KBM-7 (cell line): ENCODE measurements around the gene HM13.
"Not testable (repeated sequence)": the region's sequence is repeated elsewhere in the genome, so short reads cannot be mapped to it uniquely, and the experiment has no call there.

ENCODE experiments used
- DNase-seq: peaks from one replicate; pipeline ENCODE4 v3.0.0-alpha.2; 2015
- in situ Hi-C: fragments of 300-500 bp; cut with MboI; formaldehyde crosslinking; loops from 2 replicates; pipeline ENCODE4 v1.14.3; 2020; ENCODE audit warnings: low sequenced_read_pairs, low pct_unique_long_range_greater_than_20kb, mixed read lengths

HM13 gene

DNA sequence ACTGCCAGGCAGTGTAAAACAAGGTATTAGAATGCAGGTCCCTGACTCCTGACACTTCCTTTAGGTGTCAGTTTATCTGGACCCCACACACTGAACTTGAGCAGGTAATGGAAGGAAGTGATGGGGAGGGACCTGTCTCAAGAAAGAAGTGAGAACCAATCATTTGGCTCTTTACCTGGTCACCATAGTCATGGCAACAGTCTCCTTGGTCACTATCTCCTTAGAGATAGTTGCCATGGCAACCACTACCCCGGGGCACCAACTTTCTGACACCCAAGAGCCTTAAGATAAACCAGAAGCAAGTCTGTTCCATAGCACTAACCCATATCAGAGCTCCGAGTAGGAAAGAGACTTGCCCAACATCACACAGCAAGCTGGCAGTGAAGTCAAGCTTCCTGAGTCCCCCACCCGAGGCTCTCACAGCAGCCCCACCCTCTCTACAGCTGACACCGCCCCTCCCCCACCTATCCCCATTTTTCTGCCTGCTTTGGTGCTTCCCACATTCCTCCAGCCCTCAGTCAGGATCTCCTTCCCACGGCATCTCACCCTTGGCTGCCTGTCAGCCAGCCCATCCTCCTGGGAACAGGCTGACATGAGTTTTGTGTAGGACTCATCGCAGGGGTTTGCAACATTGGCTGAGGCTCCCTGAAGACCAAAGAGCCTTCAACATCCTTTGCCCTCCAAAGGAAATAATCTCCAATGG, 16.3 kb upstream of the HM13 start:
- in situ Hi-C loops, result no loop called here
- no peak for DNase-seq

DNA sequence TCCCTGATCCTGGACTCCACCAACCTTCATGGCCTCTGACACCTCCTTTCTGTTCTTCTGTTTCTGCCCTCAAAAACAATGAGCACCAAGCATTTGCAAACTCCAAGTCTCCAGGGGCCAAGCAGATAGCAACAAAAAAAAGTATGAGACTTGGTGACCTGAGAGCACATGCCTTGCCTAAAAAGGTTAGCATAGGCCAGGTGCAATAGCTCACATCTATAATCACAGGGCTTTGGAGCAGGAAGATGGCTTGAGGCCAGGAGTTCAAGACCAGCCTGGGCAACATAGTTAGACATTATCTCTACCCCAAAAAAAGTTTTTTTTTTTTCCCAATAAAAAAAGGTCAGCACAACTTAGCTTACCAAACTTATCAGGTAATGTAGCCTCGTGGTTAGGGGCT, 13.7 kb upstream of the HM13 start:
- in situ Hi-C loops, result no loop called here
- no peak for DNase-seq

- peak; percentile 78 for DNase-seq
- in situ Hi-C loops, result not testable (repeated sequence)
Measured at GRCh38 chr20:31502884-31503673, 11.2 kb upstream of the HM13 start.

DNA sequence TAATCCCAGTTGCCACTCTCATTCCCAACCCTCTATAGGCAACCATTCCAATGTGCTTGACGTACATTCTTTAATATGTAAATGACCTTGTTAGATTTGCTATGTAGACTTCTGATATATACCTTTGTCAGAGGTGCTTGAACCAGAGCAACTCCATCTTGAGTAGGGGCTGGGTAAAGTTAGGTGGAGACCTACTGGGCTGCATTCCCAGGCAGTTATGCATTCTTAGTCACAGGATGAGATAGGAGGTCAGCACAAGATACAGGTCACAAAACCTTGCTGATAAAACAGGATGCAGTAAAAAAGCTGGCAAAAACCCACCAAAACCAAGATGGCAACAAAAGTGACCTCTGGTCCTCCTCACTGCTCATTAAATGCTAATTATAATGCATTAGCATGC, 8.3 kb upstream of the HM13 start:
- in situ Hi-C loops, result no loop called here
- no peak for DNase-seq

GRCh38 chr20:31508517-31509244, 5.6 kb upstream of the HM13 start:
- in situ Hi-C loops, result no loop called here

GRCh38 chr20:31515072-31515774, 981 bp downstream of the HM13 start:
- no peak for DNase-seq
- in situ Hi-C loops, result no loop called here

More at GRCh38 chr20:31508517-31509244, 5.6 kb upstream of the HM13 start:
- no peak for DNase-seq

- DNase-seq, result peak; percentile 49
Measured at GRCh38 chr20:31515775-31516107, 1.5 kb downstream of the HM13 start.

DNA sequence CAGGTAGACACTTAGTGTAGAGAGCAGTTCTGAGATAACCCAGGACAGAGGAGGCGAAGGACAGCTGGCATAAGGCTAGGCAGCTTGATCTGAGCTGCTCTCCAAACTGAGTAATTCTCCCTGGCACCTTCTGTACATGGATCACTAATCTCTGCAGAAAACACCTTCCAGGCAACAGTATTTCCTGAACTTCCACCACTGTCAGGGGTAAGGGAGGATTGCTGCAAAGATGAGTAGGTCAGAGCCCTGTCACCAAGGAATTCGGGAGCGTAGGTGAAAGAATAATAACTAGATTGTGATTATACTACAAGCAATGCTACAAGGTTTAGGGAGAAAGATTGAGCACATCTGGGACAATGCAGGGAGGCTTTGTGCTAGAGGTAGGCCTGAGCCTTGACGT, 1.9 kb downstream of the HM13 start:
- no peak for DNase-seq
- in situ Hi-C loops, result no loop called here

More at GRCh38 chr20:31515775-31516107, 1.5 kb downstream of the HM13 start:
- in situ Hi-C loops, result no loop called here

DNA sequence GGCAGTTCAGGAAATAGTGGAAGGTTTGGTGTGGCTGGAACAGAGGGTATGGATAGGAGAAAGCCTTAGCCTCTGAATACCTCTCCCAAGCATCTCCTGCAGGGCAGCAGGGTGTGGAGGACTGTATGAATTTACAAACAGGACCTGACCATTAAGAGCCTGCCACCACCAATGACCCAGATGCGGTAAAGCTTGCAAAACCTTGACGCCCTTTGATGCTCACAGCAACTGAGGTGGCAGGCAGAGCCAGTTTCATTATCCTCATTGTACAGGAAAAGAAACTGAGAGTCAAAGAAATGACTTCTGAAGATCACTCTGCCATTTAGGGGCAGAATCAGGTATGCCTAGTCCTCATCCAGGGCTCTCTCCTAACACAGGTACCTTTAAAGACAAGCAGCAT, 2.4 kb downstream of the HM13 start:
- in situ Hi-C loops, result no loop called here
- DNase-seq, result no peak

- peak; percentile 52 for DNase-seq
- in situ Hi-C loops, result no loop called here
Measured at GRCh38 chr20:31517373-31517772, 3.1 kb downstream of the HM13 start.

DNA sequence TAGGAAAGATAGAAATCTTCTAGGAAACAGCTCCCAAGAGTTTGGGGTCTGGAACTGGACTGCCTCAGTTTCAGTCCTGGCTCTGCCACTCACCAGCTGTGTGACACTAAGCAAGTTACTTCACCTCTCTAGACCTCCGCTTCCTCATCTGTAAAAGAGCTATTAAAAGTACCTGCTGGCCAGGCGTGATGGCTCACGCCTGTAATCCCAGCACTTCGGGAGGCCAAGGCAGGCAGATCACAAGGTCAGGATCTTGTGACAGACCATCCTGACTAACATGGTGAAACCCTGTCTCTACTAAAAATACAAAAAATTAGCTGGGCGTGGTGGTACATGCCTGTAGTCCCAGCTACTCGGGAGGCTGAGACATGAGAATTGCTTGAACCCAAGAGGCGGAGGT, 7.0 kb downstream of the HM13 start:
- DNase-seq, in situ Hi-C loops: not testable (repeated sequence)

DNA sequence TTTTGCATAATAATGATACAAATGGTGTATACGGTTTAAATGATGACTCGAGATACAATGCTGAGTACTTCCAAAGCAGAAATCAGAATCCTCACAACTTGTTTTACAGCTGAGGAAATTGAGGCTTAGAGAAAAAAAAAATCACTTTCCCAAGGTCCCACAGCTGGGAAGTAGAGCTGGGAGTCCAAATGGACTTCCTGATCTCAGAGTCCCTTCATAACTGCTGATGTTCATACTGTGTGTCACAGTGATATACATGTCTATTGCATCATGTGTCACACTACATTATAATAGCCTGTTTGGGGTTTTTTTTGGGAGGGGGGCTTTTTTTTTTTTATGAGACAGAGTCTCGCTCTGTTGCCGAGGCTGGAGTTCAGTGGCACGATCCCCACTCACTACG, 8.5 kb downstream of the HM13 start:
- in situ Hi-C loops, result no loop called here
- DNase-seq, result no peak

DNA sequence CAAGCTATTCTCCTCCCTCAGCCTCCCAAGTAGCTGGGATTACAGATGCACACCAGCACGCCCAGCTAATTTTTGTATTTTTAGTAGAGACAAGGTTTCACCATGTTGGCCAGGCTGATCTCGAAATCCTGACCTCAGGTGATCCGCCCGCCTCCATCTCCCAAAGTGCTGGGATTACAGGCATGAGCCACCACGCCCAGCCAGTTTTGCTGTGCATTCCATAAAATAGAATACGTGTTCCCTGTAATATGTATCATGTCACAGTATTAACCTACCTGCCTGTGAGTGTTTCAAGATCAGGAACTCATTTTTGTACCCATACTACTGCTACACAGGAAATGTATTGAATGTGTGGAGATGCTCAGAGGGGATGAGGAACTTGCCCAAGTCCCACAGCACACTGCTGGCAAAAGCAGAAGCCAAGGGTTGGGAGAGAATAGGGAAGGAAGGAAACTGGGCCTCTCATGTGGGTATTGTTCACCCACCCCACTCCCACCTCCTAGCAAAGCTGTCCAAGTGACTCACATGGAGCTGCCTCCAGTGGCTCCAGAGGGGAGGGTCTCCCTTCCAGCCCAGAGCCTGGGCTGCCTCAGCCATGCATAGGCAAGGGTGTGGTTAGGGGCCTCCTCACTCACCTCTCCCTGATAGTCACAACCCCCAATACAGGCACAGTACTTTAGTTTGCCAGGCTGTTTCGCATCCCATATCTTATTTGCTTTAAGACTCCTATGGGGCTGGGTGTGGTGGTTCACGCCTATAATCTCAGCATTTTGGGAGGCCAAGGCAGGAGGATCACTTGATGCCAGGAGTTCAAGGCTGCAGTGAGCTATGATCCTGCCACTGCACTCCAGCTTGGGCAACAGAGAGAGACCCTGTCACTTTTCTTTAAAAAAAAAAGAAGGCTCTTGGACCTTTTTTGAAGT, 9.4 kb downstream of the HM13 start:
- in situ Hi-C loops, result no loop called here

DNA sequence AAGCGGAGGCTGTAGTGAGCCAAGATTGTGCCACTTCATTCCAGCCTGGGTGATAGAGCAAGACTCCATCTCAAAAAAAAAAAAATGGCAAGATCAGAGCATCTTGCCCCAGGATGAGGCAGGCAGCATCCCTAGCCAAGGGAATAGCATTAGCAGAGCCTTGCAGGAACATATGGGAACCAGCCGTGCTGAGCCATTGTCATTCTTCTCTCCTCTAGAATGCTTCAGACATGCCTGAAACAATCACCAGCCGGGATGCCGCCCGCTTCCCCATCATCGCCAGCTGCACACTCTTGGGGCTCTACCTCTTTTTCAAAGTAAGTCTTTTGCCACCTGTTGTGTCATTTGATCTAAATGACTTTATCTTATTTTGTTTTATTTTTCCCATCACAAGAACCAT, 13.0 kb downstream of the HM13 start:
- in situ Hi-C loops, result no loop called here
- DNase-seq, result no peak

More for the DNA sequence above, 9.4 kb downstream of the HM13 start:
- DNase-seq, result peak; percentile 93

DNA sequence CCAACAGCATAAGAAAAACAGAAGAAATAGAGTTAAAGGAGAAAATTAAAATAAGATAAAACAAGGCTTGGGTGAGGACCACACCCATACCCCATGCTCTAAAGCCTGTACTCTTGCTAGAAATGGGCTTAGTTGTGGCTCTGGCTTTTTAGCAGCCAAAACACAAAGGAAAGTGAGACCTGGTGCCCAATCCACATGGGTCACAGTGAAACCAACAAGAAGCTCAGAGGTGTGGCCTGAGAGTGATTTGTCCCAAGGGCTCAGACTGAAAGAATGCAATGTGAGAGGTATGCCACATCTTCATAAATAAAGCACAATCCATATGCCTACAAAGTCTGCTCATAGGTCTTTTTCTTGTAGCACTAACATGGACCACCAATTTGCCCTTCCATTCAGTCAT, 21.1 kb downstream of the HM13 start:
- no peak for DNase-seq
- in situ Hi-C loops, result no loop called here

DNA sequence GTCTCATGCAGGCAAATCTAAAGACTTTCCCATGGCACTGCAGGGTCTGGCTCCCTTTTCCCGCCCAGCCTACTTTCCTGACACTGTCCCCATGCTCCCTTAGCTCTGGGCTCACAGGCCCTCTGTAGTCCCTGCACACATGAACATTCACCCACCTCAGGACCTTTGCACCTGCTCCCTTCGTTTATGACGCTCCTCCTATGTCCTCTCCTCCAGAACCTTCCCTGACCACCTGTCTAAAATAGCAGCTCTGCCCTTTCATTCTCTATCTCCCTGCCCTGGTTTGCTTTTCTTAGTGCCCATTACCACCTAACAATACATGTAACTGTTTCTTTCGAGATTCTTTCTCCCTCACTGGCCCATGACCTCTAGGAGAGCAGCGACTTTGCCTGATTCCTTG, 22.3 kb downstream of the HM13 start:
- in situ Hi-C loops, result no loop called here
- DNase-seq, result no peak

DNA sequence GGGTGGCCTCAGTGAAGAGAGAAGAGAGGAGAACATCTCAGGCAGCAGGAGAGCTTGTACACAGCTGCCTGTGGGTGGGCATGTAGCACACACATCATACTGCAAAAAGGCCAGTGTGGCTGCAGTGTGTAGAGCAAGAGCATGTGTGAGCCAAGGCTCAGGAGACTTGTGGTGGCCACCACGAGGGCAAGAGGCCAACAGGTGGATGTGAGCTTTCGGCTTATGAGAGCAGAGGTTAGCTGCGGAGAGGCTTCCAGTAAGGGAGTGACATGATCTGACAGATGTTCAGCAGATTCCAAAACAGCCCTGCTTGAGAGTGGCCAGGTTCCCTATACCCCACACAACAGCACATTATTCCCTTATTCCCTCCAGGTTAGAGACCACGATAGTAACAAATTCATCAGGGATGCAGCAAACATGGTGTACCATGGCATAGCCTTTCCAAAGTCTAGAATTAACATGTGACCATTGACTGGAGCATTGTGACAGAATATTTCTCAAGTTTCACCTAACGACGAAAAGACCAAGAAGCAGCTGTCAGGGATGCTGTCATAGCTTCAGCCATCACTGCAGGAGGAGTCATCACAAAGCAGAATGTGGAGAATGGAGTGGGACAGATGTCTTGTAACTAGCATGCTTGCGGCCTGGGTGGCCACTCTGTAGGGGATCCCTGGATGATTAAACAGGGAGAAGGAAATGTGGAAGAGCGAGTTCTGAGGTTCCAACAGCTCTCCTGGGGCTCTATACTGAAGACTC, 23.1 kb downstream of the HM13 start:
- in situ Hi-C loops, result no loop called here

GRCh38 chr20:31537890-31538289, 23.6 kb downstream of the HM13 start:
- in situ Hi-C loops, result no loop called here
- DNase-seq, result no peak

More for the DNA sequence above, 23.1 kb downstream of the HM13 start:
- no peak for DNase-seq
